ENCODE data around the gene MXD1. TPM values are rescaled to one million over a fixed set of nuclear protein-coding genes. Genes with fewer than 3 reads are reported as not detected.

Gene MXD1
- total and polyA plus RNA-seq, 2 of the 4 experiments (the other 2 are of a cell fraction), result 2.0 to 3.7 TPM

- H3K27ac ChIP-seq (ENCODE audit: insufficient read depth, low read length), result no peak overlapping the region
- WGBS, 2 experiments (ENCODE audit: extremely low coverage in 2 of 2, insufficient read length in 1 of 2), result 100% methylated on average over 2 of the region's 12 CpGs; no CpG with 5 or more reads in 1 of the 2 experiments
- H3K56ac ChIP-seq (ENCODE audit: extremely low read depth, insufficient read depth, low read length), result no peak overlapping the region
- BruUV-seq (replicated peaks), result no TSS peak
- no peak overlapping the region for H2AFZ ChIP-seq (replicated peaks; ENCODE audit: low read length, poor library complexity)
- peaks cover 5% of the 10 kb centered on the region; the same call in 1 of the 2 replicates for H3K27me3 ChIP-seq (ENCODE audit: control insufficient read depth, insufficient read depth, low read length)
- no peak overlapping the region for H2BK20ac ChIP-seq (ENCODE audit: low read depth, low read length)
- H3K4me2 ChIP-seq (ENCODE audit: low read depth, low read length), result no peak overlapping the region
- no peak for ATAC-seq (ENCODE audit: low read depth)
- H3K14ac ChIP-seq (replicated peaks; ENCODE audit: low read depth, low read length), result no peak overlapping the region
- H2AK9ac ChIP-seq (replicated peaks; ENCODE audit: low read depth, low read length, poor library complexity), result no peak overlapping the region
- no peak overlapping the region for H3K4ac ChIP-seq (ENCODE audit: low read depth, low read length)
- CTCF ChIA-PET, result no interaction called here
- DNase-seq, result no peak
- no peak overlapping the region for H3K9ac ChIP-seq (ENCODE audit: low read depth, low read length)
- no peak overlapping the region for H2BK5ac ChIP-seq (ENCODE audit: low read depth, low read length, poor library complexity, severe bottlenecking)
- H4K8ac ChIP-seq (ENCODE audit: low read depth in 2 of 2, low read length in 2 of 2), result no peak overlapping the region
- H2AK5ac ChIP-seq (ENCODE audit: low read depth, low read length), result no peak overlapping the region
- H3K4me1 ChIP-seq (ENCODE audit: control insufficient read depth, insufficient read depth, low read length), result peaks cover 3% of the 10 kb centered on the region; the same call in 1 of the 2 replicates
- no peak overlapping the region for H3K23ac ChIP-seq (ENCODE audit: low read depth, low read length)
- H3K18ac ChIP-seq (ENCODE audit: low read depth, low read length), result no peak overlapping the region
- H4K91ac ChIP-seq (ENCODE audit: insufficient read depth, low read depth, low read length), result no peak overlapping the region
- H3K79me1 ChIP-seq (ENCODE audit: low read depth in 1 of 2, low read length in 2 of 2), result no peaks in the 10 kb centered on the region
- no peak overlapping the region for H2BK120ac ChIP-seq (ENCODE audit: low read depth, low read length)
- H3K9me3 ChIP-seq (ENCODE audit: control insufficient read depth, insufficient read depth, low read length), result no peaks in the 10 kb centered on the region
- no peak overlapping the region for H2BK15ac ChIP-seq (ENCODE audit: low read depth, low read length)
- no peak overlapping the region for H4K5ac ChIP-seq (ENCODE audit: low read depth, low read length)
- no peak for TF ChIP-seq CHD1 (IDR thresholded peaks at IDR 0.05; ENCODE audit: low read depth, low read length)
- TF ChIP-seq NFE2L2 (IDR thresholded peaks at IDR 0.05; ENCODE audit: low read depth, low read length), result no peak
- no peak for TF ChIP-seq CEBPB (IDR thresholded peaks at IDR 0.05; ENCODE audit: low read depth, low read length)
- no peak for TF ChIP-seq CTCF (conservative IDR thresholded peaks at IDR 0.05; ENCODE audit: low read depth, low read length)
- no peak for TF ChIP-seq MAFK (IDR thresholded peaks at IDR 0.05; ENCODE audit: low read depth, low read length)
- TF ChIP-seq MAZ (IDR thresholded peaks at IDR 0.05; ENCODE audit: borderline replicate concordance, low read depth, low read length), result no peak
- TF ChIP-seq RFX5 (IDR thresholded peaks at IDR 0.05; ENCODE audit: low read depth, low read length), result no peak
- TF ChIP-seq POLR2A (IDR thresholded peaks at IDR 0.05; ENCODE audit: low read depth, low read length), result no peak
- TF ChIP-seq MXI1 (IDR thresholded peaks at IDR 0.05; ENCODE audit: borderline replicate concordance, low read depth, low read length), result no peak
- no peak for TF ChIP-seq RAD21 (IDR thresholded peaks at IDR 0.05; ENCODE audit: low read length)
- TF ChIP-seq FOS (IDR thresholded peaks at IDR 0.05; ENCODE audit: low read depth, low read length), result no peak
- no peak for TF ChIP-seq ELK1 (IDR thresholded peaks at IDR 0.05; ENCODE audit: borderline replicate concordance, low read depth, low read length)
- TF ChIP-seq BHLHE40 (IDR thresholded peaks at IDR 0.05; ENCODE audit: low read depth, low read length), result no peak
- TF ChIP-seq SMC3 (IDR thresholded peaks at IDR 0.05; ENCODE audit: low read depth, low read length), result no peak
- TF ChIP-seq RCOR1 (IDR thresholded peaks at IDR 0.05; ENCODE audit: insufficient replicate concordance, low read length), result no peak
- TF ChIP-seq, protein P1, sequence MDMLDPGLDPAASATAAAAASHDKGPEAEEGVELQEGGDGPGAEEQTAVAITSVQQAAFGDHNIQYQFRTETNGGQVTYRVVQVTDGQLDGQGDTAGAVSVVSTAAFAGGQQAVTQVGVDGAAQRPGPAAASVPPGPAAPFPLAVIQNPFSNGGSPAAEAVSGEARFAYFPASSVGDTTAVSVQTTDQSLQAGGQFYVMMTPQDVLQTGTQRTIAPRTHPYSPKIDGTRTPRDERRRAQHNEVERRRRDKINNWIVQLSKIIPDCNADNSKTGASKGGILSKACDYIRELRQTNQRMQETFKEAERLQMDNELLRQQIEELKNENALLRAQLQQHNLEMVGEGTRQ (IDR thresholded peaks at IDR 0.05; ENCODE audit: low read depth, low read length), result no peak
- dilution Hi-C loops (cut with HindIII; ENCODE audit: low sequenced_read_pairs, unreplicated experiment), result no loop called here
- H4K20me1 ChIP-seq (ENCODE audit: insufficient read depth, low read length), result no peaks in the 10 kb centered on the region
- in situ Hi-C loops (cut with MboI; ENCODE audit: low sequenced_read_pairs), result no loop called here
- H3K4me3 ChIP-seq (ENCODE audit: insufficient read depth, low read depth, low read length), result no peak overlapping the region
- no peaks in the 10 kb centered on the region for H3K36me3 ChIP-seq (ENCODE audit: control insufficient read depth, insufficient read depth, low read length)
- H3K9me1 ChIP-seq (ENCODE audit: insufficient read depth, low read length), result peaks cover 8% of the 10 kb centered on the region; the same call in 1 of the 2 replicates
- intact Hi-C loops (cut with micrococcal nuclease), result no loop called here
- POLR2A ChIA-PET (ENCODE audit: unreplicated experiment), result no interaction called here
Measured at GRCh38 chr2:69975136-69975852, 60.4 kb downstream of the MXD1 start.
